ENCODE results near the gene SLC8B1.

DNA sequence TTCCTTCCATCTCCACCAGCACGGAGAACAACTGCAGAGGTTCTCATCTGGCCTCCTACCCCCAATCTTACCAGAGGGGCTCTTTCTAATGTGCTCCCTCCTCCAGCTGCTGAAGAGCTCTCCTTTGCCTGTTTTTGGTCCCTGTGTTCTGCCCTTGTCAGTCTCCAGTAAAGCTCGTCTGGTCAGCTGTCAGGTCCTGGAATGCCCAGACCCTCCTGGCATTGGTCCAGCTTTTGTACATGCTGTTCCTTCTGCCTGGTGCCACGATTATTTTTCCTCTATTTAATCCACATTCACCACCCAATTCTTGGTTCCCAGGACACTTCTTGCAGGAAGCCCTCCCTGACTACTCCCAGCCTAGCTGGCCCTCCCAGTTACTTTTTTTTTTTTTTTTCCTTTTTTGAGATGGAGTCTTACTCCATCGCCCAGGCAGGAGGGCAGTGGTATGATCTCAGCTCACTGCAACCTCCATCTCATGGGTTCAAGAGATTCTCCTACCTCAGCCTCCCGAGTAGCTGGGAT, 6.5 kb downstream of the SLC8B1 start:
- TF ChIP-seq CTCF (IDR thresholded peaks at IDR 0.05): no peak
- no peak for TF ChIP-seq POLR2A (IDR thresholded peaks at IDR 0.05)
